ENCODE results near the gene CEACAM4.
"Not testable (repeated sequence)": the region's sequence is repeated elsewhere in the genome, so short reads cannot be mapped to it uniquely, and the experiment has no call there.

CEACAM4 gene

GRCh38 chr19:41586064-41586463 is 40.8 kb downstream of the CEACAM4 start:
- no peak for DNase-seq (ENCODE audit: low read depth in 2 of 2)

GRCh38 chr19:41584931-41585330 is 41.9 kb downstream of the CEACAM4 start:
- no peak for DNase-seq (ENCODE audit: low read depth in 2 of 2)

- no peak for DNase-seq (ENCODE audit: low read depth in 2 of 2)
These were observed 42.5 kb downstream of the CEACAM4 start for GRCh38 chr19:41584260-41584810.

GRCh38 chr19:41582577-41583182 is 44.2 kb downstream of the CEACAM4 start:
- not testable (repeated sequence) for DNase-seq (ENCODE audit: low read depth in 2 of 2)

- not testable (repeated sequence) for DNase-seq (ENCODE audit: low read depth in 2 of 2)
These were observed 45.8 kb downstream of the CEACAM4 start for GRCh38 chr19:41581068-41581467.

GRCh38 chr19:41578886-41579285 is 48.0 kb downstream of the CEACAM4 start:
- DNase-seq (ENCODE audit: low read depth in 2 of 2) = no peak

- DNase-seq (ENCODE audit: low read depth in 2 of 2) = no peak
These were observed 49.0 kb downstream of the CEACAM4 start for GRCh38 chr19:41577833-41578232.

GRCh38 chr19:41577144-41577830 is 49.6 kb downstream of the CEACAM4 start:
- no peak for DNase-seq (ENCODE audit: low read depth in 2 of 2)

GRCh38 chr19:41575998-41576397 is 50.9 kb downstream of the CEACAM4 start, which contains the start of gene CEACAM21:
Gene CEACAM21, plus strand, starts transcription at chr19:41576166. Its CDS starts 109 bp downstream, at chr19:41576275.
- DNase-seq (ENCODE audit: low read depth in 2 of 2) = no peak

- peak; percentile 68 to 80 for DNase-seq (ENCODE audit: low read depth in 2 of 2)
These were observed 56.2 kb downstream of the CEACAM4 start for GRCh38 chr19:41570639-41571112.

GRCh38 chr19:41570179-41570578 is 56.7 kb downstream of the CEACAM4 start:
- no peak for DNase-seq (ENCODE audit: low read depth in 2 of 2)

GRCh38 chr19:41569481-41570150 is 57.3 kb downstream of the CEACAM4 start:
- DNase-seq (ENCODE audit: low read depth in 2 of 2) = no peak
